GM12878 (cell line): ENCODE measurements around the gene ABCA4. TPM values are rescaled to one million over a fixed set of nuclear protein-coding genes. Genes with fewer than 3 reads are reported as not detected.

Source experiments
- ATAC-seq: fragments of 200-7000 bp; cut with Tn5 transposase; 3 replicates; pipeline ENCODE4 v1.9.1; 2020; ENCODE audit warnings: mild to moderate bottlenecking, moderate library complexity
- BruUV-seq: library from RNA; stranded (reverse); fragments of 400-500 nt; replicated peaks from 2 replicates; lab custom pipeline; 2021; lab: Mats Ljungman, UMichigan
- CTCF ChIA-PET: fragments of 300-600 bp; sonication (Branson Sonifier 250); formaldehyde crosslinking; extraction: SDS; loops from one replicate; lab custom pipeline; 2021; ENCODE audit warnings: inconsistent platforms; lab: Yijun Ruan, JAX
- POLR2A ChIA-PET: fragments of 350-600 bp; formaldehyde crosslinking; extraction: SDS; loops from one replicate; lab custom pipeline; 2021; ENCODE audit warnings: inconsistent platforms; lab: Charles Lee
- RAD21 ChIA-PET: fragments of 300-600 bp; sonication (Branson Sonifier 250); formaldehyde crosslinking; loops from one replicate; lab custom pipeline; 2023; ENCODE audit warnings: antibody characterized with exemption; ENCODE audit not compliant: unreplicated experiment; lab: Charles Lee
- SMC1A ChIA-PET: fragments of 300-600 bp; sonication (Branson Sonifier 250); formaldehyde crosslinking; loops from one replicate; lab custom pipeline; 2023; ENCODE audit not compliant: unreplicated experiment, uncharacterized antibody; lab: Charles Lee
- DNase-seq: peaks from one replicate; pipeline ENCODE4 v3.0.0-alpha.2; 2011; ENCODE audit warnings: low read depth, low spot score
- FAIRE-seq: peaks from 3 replicates; lab custom pipeline; 2011; peaks lifted over from hg19 to GRCh38; lab: Jason Lieb, UNC
- H2AFZ ChIP-seq: 2 replicates; pipeline ENCODE4 v1.6.0; 2011; ENCODE audit warnings: low read depth, low read length, control low read depth; ENCODE audit not compliant: control insufficient read depth
- H3K27ac ChIP-seq: 2 replicates; pipeline ENCODE4 v1.5.1; 2011; ENCODE audit warnings: control low read depth; ENCODE audit not compliant: control insufficient read depth, insufficient read depth
- H3K27me3 ChIP-seq, 2 experiments: replicated peaks in 1 of 2; 2 replicates each; pipeline versions ENCODE4 v1.6.0 to v1.6.1; 2011; ENCODE audit warnings: low read length in 1 of 2; ENCODE audit not compliant: control insufficient read depth in 2 of 2, insufficient read depth in 2 of 2
- H3K36me3 ChIP-seq, 2 experiments: 2 replicates each; pipeline ENCODE4 v1.5.1; 2011; ENCODE audit warnings: low read length in 1 of 2; ENCODE audit not compliant: control insufficient read depth in 2 of 2, insufficient read depth in 2 of 2
- H3K4me1 ChIP-seq: 2 replicates; pipeline ENCODE4 v1.6.1; 2011; ENCODE audit warnings: mild to moderate bottlenecking, low read length, moderate library complexity, mixed read lengths; ENCODE audit not compliant: control insufficient read depth, insufficient read depth
- H3K4me2 ChIP-seq: 2 replicates; pipeline ENCODE4 v1.6.0; 2011; ENCODE audit warnings: control low read depth; ENCODE audit not compliant: control insufficient read depth, insufficient read depth
- H3K4me3 ChIP-seq: fragments of 200-600 bp; sonication (generic); 2 replicates; pipeline ENCODE4 v1.5.1; 2016
- H3K79me2 ChIP-seq: 2 replicates; pipeline ENCODE4 v1.6.0; 2011; ENCODE audit warnings: low read length; ENCODE audit not compliant: control insufficient read depth, insufficient read depth
- H3K9ac ChIP-seq: 2 replicates; pipeline ENCODE4 v1.8.0; 2011; ENCODE audit warnings: low read length, control low read depth, mixed read lengths; ENCODE audit not compliant: control insufficient read depth, insufficient read depth
- H3K9me3 ChIP-seq: replicated peaks from 3 replicates; pipeline ENCODE4 v1.5.1; 2011; ENCODE audit warnings: mild to moderate bottlenecking, low read length; ENCODE audit not compliant: control insufficient read depth, insufficient read depth
- H4K20me1 ChIP-seq: 2 replicates; pipeline ENCODE4 v1.6.0; 2011; ENCODE audit not compliant: control insufficient read depth, insufficient read depth
- CHD1 ChIP-seq: IDR thresholded peaks from 2 replicates; pipeline ENCODE4 v1.6.1; 2012; ENCODE audit warnings: low read depth, low read length, improper control_type of control experiment
- EED ChIP-seq: sonication (generic); IDR thresholded peaks from 2 replicates; pipeline ENCODE4 v1.6.1; 2016; ENCODE audit warnings: antibody characterized with exemption, low read depth
- GATAD2B ChIP-seq: fragments of 450-650 bp; conservative IDR thresholded peaks from 2 replicates; pipeline ENCODE4 v1.6.1; 2017; ENCODE audit warnings: low read depth, mild to moderate bottlenecking, moderate library complexity
- KLF5 ChIP-seq: fragments of 450-650 bp; IDR thresholded peaks from 2 replicates; pipeline ENCODE4 v1.6.1; 2014; ENCODE audit warnings: mild to moderate bottlenecking; ENCODE audit not compliant: partially characterized antibody
- MEF2A ChIP-seq: IDR thresholded peaks from 2 replicates; pipeline ENCODE4 v1.6.1; 2011; ENCODE audit warnings: low read depth, mild to moderate bottlenecking, low read length, moderate library complexity; ENCODE audit not compliant: insufficient read depth
- MTA2 ChIP-seq: fragments of 450-650 bp; IDR thresholded peaks from 2 replicates; pipeline ENCODE4 v1.6.1; 2016; ENCODE audit warnings: low read depth, mild to moderate bottlenecking, moderate library complexity
- MYC ChIP-seq: IDR thresholded peaks from 2 replicates; pipeline ENCODE4 v1.6.1; 2011; ENCODE audit warnings: mild to moderate bottlenecking, low read length, moderate library complexity, inconsistent platforms; ENCODE audit not compliant: insufficient read depth, insufficient replicate concordance, insufficient read length, severe bottlenecking
- PAX5 ChIP-seq: IDR thresholded peaks from 2 replicates; pipeline ENCODE4 v1.6.1; 2011; ENCODE audit warnings: low read depth, low read length, borderline replicate concordance
- RAD21 ChIP-seq: IDR thresholded peaks from 2 replicates; pipeline ENCODE4 v1.6.1; 2011; ENCODE audit warnings: mild to moderate bottlenecking, low read depth, low read length, moderate library complexity; ENCODE audit not compliant: insufficient read depth
- SMAD1 ChIP-seq: fragments of 450-650 bp; IDR thresholded peaks from 2 replicates; pipeline ENCODE4 v1.6.1; 2018; ENCODE audit warnings: mild to moderate bottlenecking, low read depth; ENCODE audit not compliant: partially characterized antibody
- SP1 ChIP-seq: IDR thresholded peaks from one replicate; pipeline ENCODE4 v1.6.1; 2011; ENCODE audit warnings: low read depth, low read length
- SRF ChIP-seq, 2 experiments: IDR thresholded peaks; 2 replicates each; pipeline ENCODE4 v1.6.1; 2011; ENCODE audit warnings: low read depth in 2 of 2, low read length in 2 of 2, mild to moderate bottlenecking in 1 of 2, moderate library complexity in 1 of 2
- TARDBP ChIP-seq: IDR thresholded peaks from 2 replicates; pipeline ENCODE4 v1.6.1; 2016; ENCODE audit warnings: borderline replicate concordance
- YBX1 ChIP-seq: fragments of 450-650 bp; IDR thresholded peaks from 2 replicates; pipeline ENCODE4 v1.6.1; 2016; ENCODE audit warnings: antibody characterized with exemption
- YY1 ChIP-seq: IDR thresholded peaks from 2 replicates; pipeline ENCODE4 v1.6.1; 2011; ENCODE audit warnings: low read depth, mild to moderate bottlenecking, low read length
- ZBTB40 ChIP-seq: fragments of 450-650 bp; IDR thresholded peaks from 2 replicates; pipeline ENCODE4 v1.6.1; 2016; ENCODE audit warnings: mild to moderate bottlenecking, moderate library complexity, borderline replicate concordance
- ZNF207 ChIP-seq: fragments of 450-650 bp; IDR thresholded peaks from 2 replicates; pipeline ENCODE4 v1.6.1; 2014; ENCODE audit warnings: antibody characterized with exemption, mild to moderate bottlenecking, borderline replicate concordance
- WGBS: methylation state at CpG from one replicate; pipeline ENCODE4 v1.1.6; 2016; ENCODE audit warnings: low lambda C conversion rate; ENCODE audit not compliant: insufficient replicate concordance, insufficient coverage; ENCODE audit errors: missing lambda C conversion rate; 5-methylcytosine and 5-hydroxymethylcytosine counted together
- in situ Hi-C: fragments of 300-500 bp; cut with MboI; formaldehyde crosslinking; loops from 9 replicates; pipeline ENCODE4 v1.14.3; 2018; ENCODE audit warnings: mixed read lengths
- intact Hi-C: fragments of 100-400 bp; cut with micrococcal nuclease; formaldehyde crosslinking; loops from one replicate; pipeline ENCODE4 v1.14.2; 2022; ENCODE audit not compliant: unreplicated experiment
- polyA plus RNA-seq, 11 experiments: library from polyadenylated mRNA; depleted of rRNA in 4 of 11; unstranded in 6 of 11; stranded (reverse) in 5 of 11; fragments of >200 nt; fragmentation: Nextera tagmentation in 4 of 11; fragmentation: Illumina TruSeq in 1 of 11; extraction: Ambion mirVana in 4 of 11; extraction: Trizol in 1 of 11; gene quantifications; 1 replicate in 1 of 11; 2 replicates in 10 of 11; pipeline versions ENCODE4 v1.2.1 to v1.2.3, GENCODE V29; 2011 to 2016; ENCODE audit warnings: inconsistent platforms in 2 of 11, missing spikeins in 2 of 11, low read depth in 1 of 11
- total RNA-seq, 4 experiments: library from RNA; depleted of rRNA in 3 of 4; stranded (reverse); fragments of >200 nt in 3 of 4; fragmentation: Illumina TruSeq in 1 of 4; extraction: Trizol in 1 of 4; gene quantifications; 2 replicates each; pipeline versions ENCODE4 v1.2.1 to v1.2.3, GENCODE V29; 2013 to 2021
- TF ChIP-seq, protein P1 (sequence below): IDR thresholded peaks from 2 replicates; pipeline ENCODE4 v1.6.1; 2011; ENCODE audit warnings: low read depth, mild to moderate bottlenecking, low read length, moderate library complexity, borderline replicate concordance; ENCODE audit errors: extremely low read depth
- TF ChIP-seq, protein P2 (sequence below): IDR thresholded peaks from 2 replicates; pipeline ENCODE4 v1.6.1; 2012; ENCODE audit warnings: low read depth, low read length, improper control_type of control experiment

Gene ABCA4
- total and polyA plus RNA-seq, 10 of the 15 experiments (the other 5 are each of a cell fraction or from before 2014, with no cell fraction given): 0.03 to 0.28 (median 0.11) TPM; not detected in 3

DNA sequence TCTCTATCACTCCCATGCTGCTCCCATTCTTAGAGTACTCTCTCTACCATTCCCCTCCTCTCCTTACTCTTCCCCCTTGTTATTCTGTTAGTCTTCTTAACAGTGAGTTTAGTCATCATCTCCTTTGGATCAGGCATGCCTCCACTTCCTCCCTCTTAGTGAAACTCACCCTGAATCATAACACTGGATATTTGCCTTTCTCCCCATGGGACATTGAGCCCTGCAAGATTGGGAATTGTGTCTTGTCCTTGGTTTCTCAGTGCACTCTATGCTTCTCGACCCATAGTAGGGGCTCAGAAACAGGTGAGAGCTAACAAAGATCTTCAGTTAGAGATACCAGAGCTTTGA, 143.4 kb downstream of the ABCA4 start:
- Histone ChIP-seq H3K9ac (no peak overlapping the region), H3K4me1 (no peaks in the 10 kb centered on the region), H3K4me2 (no peak overlapping the region), H3K4me3 (no peak overlapping the region), H3K9me3 (no peaks in the 10 kb centered on the region), H2AFZ (no peak overlapping the region), H3K27me3 (no peaks in the 10 kb centered on the region), H3K36me3 (no peaks in the 10 kb centered on the region), H3K79me2 (no peaks in the 10 kb centered on the region), H3K27ac (no peak overlapping the region), H4K20me1 (no peaks in the 10 kb centered on the region)
- WGBS: 0% methylated on average over 1 of the region's 1 CpG
- ChIA-PET RAD21 (no interaction called here), CTCF (no interaction called here), POLR2A (no interaction called here), SMC1A (no interaction called here)
- TF ChIP-seq MYC (no peak), MTA2 (no peak), ZBTB40 (no peak), EED (no peak), SMAD1 (no peak), MEF2A (no peak), SRF (IDR thresholded peaks at IDR 0.05; ENCODE audit: low read depth in 2 of 2, low read length in 2 of 2) (no peak), GATAD2B (no peak), TARDBP (no peak), ZNF207 (no peak), CHD1 (no peak), YBX1 (no peak), SP1 (no peak), RAD21 (no peak), YY1 (no peak), PAX5 (no peak), KLF5 (no peak)
- TF ChIP-seq, protein P1, sequence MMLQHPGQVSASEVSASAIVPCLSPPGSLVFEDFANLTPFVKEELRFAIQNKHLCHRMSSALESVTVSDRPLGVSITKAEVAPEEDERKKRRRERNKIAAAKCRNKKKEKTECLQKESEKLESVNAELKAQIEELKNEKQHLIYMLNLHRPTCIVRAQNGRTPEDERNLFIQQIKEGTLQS: no peak
- TF ChIP-seq, protein P2, sequence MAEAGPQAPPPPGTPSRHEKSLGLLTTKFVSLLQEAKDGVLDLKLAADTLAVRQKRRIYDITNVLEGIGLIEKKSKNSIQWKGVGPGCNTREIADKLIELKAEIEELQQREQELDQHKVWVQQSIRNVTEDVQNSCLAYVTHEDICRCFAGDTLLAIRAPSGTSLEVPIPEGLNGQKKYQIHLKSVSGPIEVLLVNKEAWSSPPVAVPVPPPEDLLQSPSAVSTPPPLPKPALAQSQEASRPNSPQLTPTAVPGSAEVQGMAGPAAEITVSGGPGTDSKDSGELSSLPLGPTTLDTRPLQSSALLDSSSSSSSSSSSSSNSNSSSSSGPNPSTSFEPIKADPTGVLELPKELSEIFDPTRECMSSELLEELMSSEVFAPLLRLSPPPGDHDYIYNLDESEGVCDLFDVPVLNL: no peak
- DNase-seq (no peak), FAIRE-seq (no peak), ATAC-seq (no peak)
- intact Hi-C loops: no loop called here
- BruUV-seq: no TSS peak
- in situ Hi-C loops: no loop called here
